Measurements from ENCODE around the gene TBC1D22B.

TBC1D22B gene

DNA sequence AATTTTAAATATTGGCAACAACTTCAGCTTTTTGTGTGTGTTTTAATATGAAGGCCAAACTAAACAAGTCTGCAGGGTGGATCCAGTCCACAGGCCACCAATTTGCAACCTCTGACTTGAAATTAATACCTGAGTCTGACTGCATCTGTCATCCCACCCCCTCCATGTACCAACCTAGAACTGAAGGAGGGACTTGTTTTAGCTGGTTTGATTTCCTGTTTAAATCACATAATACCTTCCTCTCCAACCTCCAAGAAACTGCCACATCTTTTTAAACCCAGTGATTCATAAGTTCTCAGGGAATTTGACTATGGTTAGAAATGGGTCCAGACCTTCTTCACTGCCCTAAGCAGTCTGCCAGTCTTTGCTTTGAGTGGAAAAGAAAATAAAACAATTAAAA, 117.8 kb downstream of the TBC1D22B start:
- Histone ChIP-seq H3K4me1 (ENCODE audit: control insufficient read depth in 1 of 2, insufficient read depth in 1 of 2, low read depth in 1 of 2, low read length in 1 of 2) (no peaks in the 10 kb centered on the region), H3K27ac (no peak overlapping the region), H3K9me3 (no peaks in the 10 kb centered on the region), H3K36me3 (peaks cover 32% of the 10 kb centered on the region), H3K27me3 (no peaks in the 10 kb centered on the region), H3K4me3 (ENCODE audit: low read depth in 1 of 2, low read length in 1 of 2) (no peak overlapping the region)
- TF ChIP-seq, protein P1, sequence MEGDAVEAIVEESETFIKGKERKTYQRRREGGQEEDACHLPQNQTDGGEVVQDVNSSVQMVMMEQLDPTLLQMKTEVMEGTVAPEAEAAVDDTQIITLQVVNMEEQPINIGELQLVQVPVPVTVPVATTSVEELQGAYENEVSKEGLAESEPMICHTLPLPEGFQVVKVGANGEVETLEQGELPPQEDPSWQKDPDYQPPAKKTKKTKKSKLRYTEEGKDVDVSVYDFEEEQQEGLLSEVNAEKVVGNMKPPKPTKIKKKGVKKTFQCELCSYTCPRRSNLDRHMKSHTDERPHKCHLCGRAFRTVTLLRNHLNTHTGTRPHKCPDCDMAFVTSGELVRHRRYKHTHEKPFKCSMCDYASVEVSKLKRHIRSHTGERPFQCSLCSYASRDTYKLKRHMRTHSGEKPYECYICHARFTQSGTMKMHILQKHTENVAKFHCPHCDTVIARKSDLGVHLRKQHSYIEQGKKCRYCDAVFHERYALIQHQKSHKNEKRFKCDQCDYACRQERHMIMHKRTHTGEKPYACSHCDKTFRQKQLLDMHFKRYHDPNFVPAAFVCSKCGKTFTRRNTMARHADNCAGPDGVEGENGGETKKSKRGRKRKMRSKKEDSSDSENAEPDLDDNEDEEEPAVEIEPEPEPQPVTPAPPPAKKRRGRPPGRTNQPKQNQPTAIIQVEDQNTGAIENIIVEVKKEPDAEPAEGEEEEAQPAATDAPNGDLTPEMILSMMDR (IDR thresholded peaks at IDR 0.05): no peak

DNA sequence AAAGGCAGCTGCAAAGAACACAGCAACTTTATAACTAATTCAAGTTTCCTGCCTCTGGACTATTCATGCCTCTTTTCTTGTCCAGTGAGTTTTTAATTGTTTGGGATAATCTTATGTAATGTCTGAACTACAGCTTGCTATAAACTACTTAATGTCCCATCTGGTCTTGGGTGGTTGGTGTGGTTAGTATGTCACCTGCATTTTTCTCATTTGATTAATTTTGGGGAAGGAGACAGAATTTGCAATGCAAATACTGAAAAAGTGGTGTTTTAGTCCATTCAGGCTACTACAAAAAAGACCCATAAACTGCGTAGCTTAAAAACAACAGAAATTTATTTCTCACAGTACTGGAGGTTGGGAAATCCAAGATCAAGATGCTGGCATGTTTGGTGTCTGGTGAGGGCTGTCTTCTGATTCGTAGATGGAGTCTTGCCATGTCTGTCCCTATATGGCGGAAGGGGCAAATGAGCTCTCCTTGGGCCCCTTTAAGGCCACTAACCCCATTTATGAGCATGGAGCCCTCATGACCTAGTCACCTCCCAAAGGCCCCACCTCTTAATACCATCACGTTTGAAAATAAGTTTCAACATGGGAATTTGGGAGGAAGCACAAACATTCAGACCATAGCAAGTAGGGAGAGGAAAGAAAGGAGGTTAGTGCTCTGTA, 118.6 kb downstream of the TBC1D22B start:
- peaks cover 32% of the 10 kb centered on the region for H3K36me3 ChIP-seq
- TF ChIP-seq, protein P1 (IDR thresholded peaks at IDR 0.05): no peak
- H3K4me3 ChIP-seq (ENCODE audit: low read depth in 1 of 2, low read length in 1 of 2): no peak overlapping the region
- no peaks in the 10 kb centered on the region for H3K4me1 ChIP-seq (ENCODE audit: control insufficient read depth in 1 of 2, insufficient read depth in 1 of 2, low read depth in 1 of 2, low read length in 1 of 2)
- no peaks in the 10 kb centered on the region for H3K9me3 ChIP-seq
- no peaks in the 10 kb centered on the region for H3K27me3 ChIP-seq
- no peak overlapping the region for H3K27ac ChIP-seq

DNA sequence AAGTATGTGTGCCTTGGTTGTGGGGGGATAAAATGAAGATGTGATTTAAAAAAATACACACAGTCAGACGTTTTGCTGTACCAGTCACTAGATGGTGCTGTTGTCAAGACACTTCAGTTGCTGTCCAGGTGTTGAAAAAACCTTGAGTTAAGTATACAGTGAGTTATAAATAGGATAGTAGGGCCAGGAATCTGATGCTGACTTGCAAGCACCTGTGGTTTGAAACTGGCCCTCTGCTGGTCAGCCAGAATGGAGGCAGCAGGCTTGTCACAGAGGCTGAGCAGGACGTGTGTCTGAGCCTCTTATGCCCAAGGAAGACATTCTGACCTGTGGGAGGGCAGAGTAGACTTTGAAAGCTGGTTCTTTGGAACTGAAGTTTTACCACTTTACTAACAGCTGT, 124.0 kb downstream of the TBC1D22B start:
- H3K36me3 ChIP-seq: peaks cover 18% of the 10 kb centered on the region
- H3K4me3 ChIP-seq (ENCODE audit: low read depth in 1 of 2, low read length in 1 of 2): no peak overlapping the region
- no peaks in the 10 kb centered on the region for H3K4me1 ChIP-seq (ENCODE audit: control insufficient read depth in 1 of 2, insufficient read depth in 1 of 2, low read depth in 1 of 2, low read length in 1 of 2)
- no peaks in the 10 kb centered on the region for H3K9me3 ChIP-seq
- no peak overlapping the region for H3K27ac ChIP-seq
- TF ChIP-seq, protein P1 (IDR thresholded peaks at IDR 0.05): no peak
- no peaks in the 10 kb centered on the region for H3K27me3 ChIP-seq

Data from neutrophil (primary cell).